Smooth muscle cell (in vitro differentiated cells): ENCODE measurements around the gene RTBDN. TPM values are rescaled to one million over a fixed set of nuclear protein-coding genes. Genes with fewer than 3 reads are reported as not detected.
A peak's percentile ranks its signal among the peaks of the same experiment; 100 is the strongest.

ENCODE experiments used
- DNase-seq: peaks from one replicate; lab custom pipeline; 2025; ENCODE audit not compliant: unreplicated experiment; lab: John Stamatoyannopoulos, UW
- H2AFZ ChIP-seq: fragments of 200-600 bp; sonication (generic); 2 replicates; pipeline ENCODE4 v1.6.0; 2016; ENCODE audit warnings: antibody characterized with exemption, low read depth, mild to moderate bottlenecking
- H3F3A ChIP-seq: fragments of 200-600 bp; sonication (generic); 2 replicates; pipeline ENCODE4 v1.6.0; 2017; ENCODE audit warnings: antibody characterized with exemption, low read depth
- H3K27ac ChIP-seq: fragments of 200-600 bp; sonication (generic); 2 replicates; pipeline ENCODE4 v1.5.1; 2016; ENCODE audit warnings: low read depth, mild to moderate bottlenecking
- H3K27me3 ChIP-seq: fragments of 200-600 bp; sonication (generic); 2 replicates; pipeline ENCODE4 v1.6.1; 2016; ENCODE audit warnings: low read depth, mild to moderate bottlenecking
- H3K36me3 ChIP-seq: fragments of 200-600 bp; sonication (generic); 2 replicates; pipeline ENCODE4 v1.5.1; 2016; ENCODE audit warnings: low read depth
- H3K4me1 ChIP-seq: fragments of 200-600 bp; sonication (generic); 2 replicates; pipeline ENCODE4 v1.5.1; 2016; ENCODE audit warnings: low read depth
- H3K4me2 ChIP-seq: fragments of 200-600 bp; sonication (generic); 2 replicates; pipeline ENCODE4 v1.6.0; 2016; ENCODE audit warnings: mild to moderate bottlenecking
- H3K4me3 ChIP-seq: fragments of 200-600 bp; sonication (generic); 2 replicates; pipeline ENCODE4 v1.5.1; 2016; ENCODE audit warnings: mild to moderate bottlenecking
- H3K79me2 ChIP-seq: fragments of 200-600 bp; sonication (generic); 2 replicates; pipeline ENCODE4 v1.6.0; 2016; ENCODE audit warnings: low read depth, mild to moderate bottlenecking
- H3K9ac ChIP-seq: fragments of 200-600 bp; sonication (generic); 2 replicates; pipeline ENCODE4 v1.6.0; 2016; ENCODE audit warnings: low read depth
- H3K9me3 ChIP-seq: fragments of 200-600 bp; sonication (generic); replicated peaks from 2 replicates; pipeline ENCODE4 v1.5.1; 2016; ENCODE audit warnings: low read depth
- H4K20me1 ChIP-seq: fragments of 200-600 bp; sonication (generic); 2 replicates; pipeline ENCODE4 v1.6.0; 2016; ENCODE audit warnings: low read depth
- CTCF ChIP-seq: fragments of 200-600 bp; sonication (generic); IDR thresholded peaks from 2 replicates; pipeline ENCODE4 v1.5.1; 2017; ENCODE audit warnings: borderline replicate concordance, mild to moderate bottlenecking, antibody characterized with exemption; ENCODE audit not compliant: insufficient read depth, poor library complexity, severe bottlenecking
- WGBS: methylation state at CpG from one replicate; pipeline ENCODE4 v1.1.7; 2016; ENCODE audit warnings: low lambda C conversion rate; 5-methylcytosine and 5-hydroxymethylcytosine counted together
- microRNA-seq: library from miRNA; unstranded; fragments of <30 nt; microRNA quantifications from one replicate; pipeline ENCODE4, GENCODE V29; 2016; ENCODE audit warnings: borderline number of aligned reads
- polyA plus RNA-seq: library from polyadenylated mRNA; unstranded; fragments of >200 nt; fragmentation: Nextera tagmentation; extraction: Ambion mirVana; gene quantifications from 2 replicates; pipeline ENCODE4 v1.2.1, GENCODE V29; 2016
- small RNA-seq: library from RNA; depleted of rRNA; stranded (forward); fragments of <200 nt; gene quantifications from one replicate; pipeline ENCODE3, GENCODE V24; 2014
- total RNA-seq: library from RNA; depleted of rRNA; stranded (reverse); fragments of >200 nt; gene quantifications from 2 replicates; pipeline ENCODE4 v1.2.3, GENCODE V29; 2014

The RTBDN gene
- total and polyA plus RNA-seq, 2 experiments from 2014 or later, result 1.7 TPM; not detected in 1

- peaks cover 41% of the 10 kb centered on the region for H3F3A ChIP-seq
- no peaks in the 10 kb centered on the region for H3K27me3 ChIP-seq
- no peaks in the 10 kb centered on the region for H3K36me3 ChIP-seq
- H3K4me2 ChIP-seq, result peak overlapping the region; percentile 89
- DNase-seq, result no peak
- no peak overlapping the region for H2AFZ ChIP-seq
- H3K79me2 ChIP-seq, result peaks cover 6% of the 10 kb centered on the region
- peak overlapping the region; percentile 67 for H3K9ac ChIP-seq
- no peak for TF ChIP-seq CTCF
- peak overlapping the region; percentile 93 for H3K27ac ChIP-seq
- peak overlapping the region; percentile 61 for H3K4me3 ChIP-seq
- no peaks in the 10 kb centered on the region for H3K9me3 ChIP-seq
- WGBS, result 3% methylated on average over 40 of the region's 44 CpGs
- H4K20me1 ChIP-seq, result no peaks in the 10 kb centered on the region
- peaks cover 23% of the 10 kb centered on the region for H3K4me1 ChIP-seq
Observed at GRCh38 chr19:12778017-12778904, 56.1 kb downstream of the RTBDN start.

- H3K27ac ChIP-seq, result peak overlapping the region; percentile 93
- H3K79me2 ChIP-seq, result peaks cover 6% of the 10 kb centered on the region
- WGBS, result 15% methylated on average over 41 of the region's 43 CpGs
- TF ChIP-seq CTCF, result peak; percentile 95
- H3K9ac ChIP-seq, result peak overlapping the region; percentile 58
- no peaks in the 10 kb centered on the region for H3K36me3 ChIP-seq
- no peaks in the 10 kb centered on the region for H3K27me3 ChIP-seq
- peak overlapping the region; percentile 62 for H2AFZ ChIP-seq
- peak; percentile 67 for DNase-seq
- H3F3A ChIP-seq, result peaks cover 40% of the 10 kb centered on the region
- H3K4me3 ChIP-seq, result peak overlapping the region; percentile 61
- peak overlapping the region; percentile 89 for H3K4me2 ChIP-seq
- H3K4me1 ChIP-seq, result peaks cover 19% of the 10 kb centered on the region
- H4K20me1 ChIP-seq, result no peaks in the 10 kb centered on the region
- no peaks in the 10 kb centered on the region for H3K9me3 ChIP-seq
Observed at GRCh38 chr19:12777217-12778016, 57.0 kb downstream of the RTBDN start.

Small RNA genes within 50 kb of the gene (microRNA-seq; reads per million reads assigned to microRNA genes)
- gene MIR5684, result not detected
- gene MIR6794, result not detected

Small RNA genes within 50 kb of the gene (small RNA-seq; reads per million reads assigned to genes)
- gene MIR5684 (not detected), gene MIR6794 (not detected)

Other genes starting within 250 kb of the RTBDN start
- gene ZNF490, start 223.8 kb downstream of the RTBDN start, total RNA-seq, result 3.8 and 7.1 TPM in 2 replicates
- gene ZNF490, start 223.8 kb downstream of the RTBDN start, polyA plus RNA-seq, result 1.1 and 1.4 TPM in 2 replicates
- gene ZNF791, start 223.7 kb downstream of the RTBDN start, total RNA-seq, result 17.4 and 25.9 TPM in 2 replicates
- 15.3 and 20.6 TPM in 2 replicates for gene ZNF791, start 223.7 kb downstream of the RTBDN start, polyA plus RNA-seq
- gene MAN2B1, start 167.8 kb downstream of the RTBDN start, total RNA-seq, result 69.2 and 77.9 TPM in 2 replicates
- 46.1 and 51.0 TPM in 2 replicates for gene MAN2B1, start 167.8 kb downstream of the RTBDN start, polyA plus RNA-seq
- 4.8 and 12.4 TPM in 2 replicates for gene WDR83, start 167.8 kb downstream of the RTBDN start, total RNA-seq
- 21.6 TPM in 2 replicates for gene WDR83, start 167.8 kb downstream of the RTBDN start, polyA plus RNA-seq
- 44.0 and 67.6 TPM in 2 replicates for gene DHPS, start 152.7 kb downstream of the RTBDN start, total RNA-seq
- gene DHPS, start 152.7 kb downstream of the RTBDN start, polyA plus RNA-seq, result 43.9 and 57.3 TPM in 2 replicates
- not detected in 2 replicates for gene GNG14, start 146.6 kb downstream of the RTBDN start, total RNA-seq
- gene GNG14, start 146.6 kb downstream of the RTBDN start, polyA plus RNA-seq, result 2.0 TPM in 1 of 2 replicates, not detected in the other
- 9.1 and 9.5 TPM in 2 replicates for gene FBXW9, start 137.9 kb downstream of the RTBDN start, total RNA-seq
- gene FBXW9, start 137.9 kb downstream of the RTBDN start, polyA plus RNA-seq, result 16.7 and 17.3 TPM in 2 replicates
- 43.0 and 45.4 TPM in 2 replicates for gene TNPO2, start 110.6 kb downstream of the RTBDN start, total RNA-seq
- gene TNPO2, start 110.6 kb downstream of the RTBDN start, polyA plus RNA-seq, result 8.7 and 10.7 TPM in 2 replicates
- 156 and 171 TPM in 2 replicates for gene TRIR, start 99.9 kb downstream of the RTBDN start, total RNA-seq
- 191 and 212 TPM in 2 replicates for gene TRIR, start 99.9 kb downstream of the RTBDN start, polyA plus RNA-seq
- gene GET3, start 97.1 kb downstream of the RTBDN start, total RNA-seq, result 46.8 and 51.4 TPM in 2 replicates
- 99.6 and 106 TPM in 2 replicates for gene GET3, start 97.1 kb downstream of the RTBDN start, polyA plus RNA-seq
- gene BEST2, start 82.8 kb downstream of the RTBDN start, total RNA-seq, result not detected in 2 replicates
- gene BEST2, start 82.8 kb downstream of the RTBDN start, polyA plus RNA-seq, result 0.30 TPM in 1 of 2 replicates, not detected in the other
- gene HOOK2, start 59.0 kb downstream of the RTBDN start, total RNA-seq, result 16.7 and 20.5 TPM in 2 replicates
- 14.6 and 48.3 TPM in 2 replicates for gene HOOK2, start 59.0 kb downstream of the RTBDN start, polyA plus RNA-seq
- 687 and 756 TPM in 2 replicates for gene JUNB, start 43.1 kb downstream of the RTBDN start, total RNA-seq
- 1,281 and 1,575 TPM in 2 replicates for gene JUNB, start 43.1 kb downstream of the RTBDN start, polyA plus RNA-seq
- 351 and 400 TPM in 2 replicates for gene PRDX2, start 32.8 kb downstream of the RTBDN start, total RNA-seq
- gene PRDX2, start 32.8 kb downstream of the RTBDN start, polyA plus RNA-seq, result 371 and 391 TPM in 2 replicates
- not detected in 2 replicates for gene THSD8, start 32.5 kb downstream of the RTBDN start, total RNA-seq
- 8.0 and 10.1 TPM in 2 replicates for gene THSD8, start 32.5 kb downstream of the RTBDN start, polyA plus RNA-seq
- 8.7 and 15.7 TPM in 2 replicates for gene RNASEH2A, start 28.0 kb downstream of the RTBDN start, total RNA-seq
- 34.8 and 34.9 TPM in 2 replicates for gene RNASEH2A, start 28.0 kb downstream of the RTBDN start, polyA plus RNA-seq
- 0.99 and 3.2 TPM in 2 replicates for gene MAST1, start 3.9 kb upstream of the RTBDN start, total RNA-seq
- gene MAST1, start 3.9 kb upstream of the RTBDN start, polyA plus RNA-seq, result 2.0 and 2.7 TPM in 2 replicates
- 19.5 and 26.3 TPM in 2 replicates for gene DNASE2, start 46.9 kb upstream of the RTBDN start, total RNA-seq
- gene DNASE2, start 46.9 kb upstream of the RTBDN start, polyA plus RNA-seq, result 44.9 and 48.1 TPM in 2 replicates
- gene KLF1, start 52.6 kb upstream of the RTBDN start, total RNA-seq, result not detected in 2 replicates
- 0.09 TPM in 1 of 2 replicates, not detected in the other for gene KLF1, start 52.6 kb upstream of the RTBDN start, polyA plus RNA-seq
- gene GCDH, start 56.6 kb upstream of the RTBDN start, total RNA-seq, result 9.7 and 17.4 TPM in 2 replicates
- 10.9 and 15.3 TPM in 2 replicates for gene GCDH, start 56.6 kb upstream of the RTBDN start, polyA plus RNA-seq
- 0.90 and 1.4 TPM in 2 replicates for gene SYCE2, start 84.7 kb upstream of the RTBDN start, total RNA-seq
- gene SYCE2, start 84.7 kb upstream of the RTBDN start, polyA plus RNA-seq, result 0.91 and 2.9 TPM in 2 replicates
- 28.6 and 46.1 TPM in 2 replicates for gene FARSA, start 99.1 kb upstream of the RTBDN start, total RNA-seq
- 86.9 and 94.0 TPM in 2 replicates for gene FARSA, start 99.1 kb upstream of the RTBDN start, polyA plus RNA-seq
- 800 and 956 TPM in 2 replicates for gene CALR, start 104.0 kb upstream of the RTBDN start, total RNA-seq
- gene CALR, start 104.0 kb upstream of the RTBDN start, polyA plus RNA-seq, result 640 and 833 TPM in 2 replicates
- gene RAD23A, start 111.3 kb upstream of the RTBDN start, total RNA-seq, result 74.4 and 97.1 TPM in 2 replicates
- 176 and 191 TPM in 2 replicates for gene RAD23A, start 111.3 kb upstream of the RTBDN start, polyA plus RNA-seq
- 51.5 and 51.6 TPM in 2 replicates for gene GADD45GIP1, start 122.6 kb upstream of the RTBDN start, total RNA-seq
- 152 and 153 TPM in 2 replicates for gene GADD45GIP1, start 122.6 kb upstream of the RTBDN start, polyA plus RNA-seq
- not detected in 2 replicates for gene DAND5, start 135.0 kb upstream of the RTBDN start, total RNA-seq
- 0.18 TPM in 1 of 2 replicates, not detected in the other for gene DAND5, start 135.0 kb upstream of the RTBDN start, polyA plus RNA-seq
- gene NFIX, start 160.9 kb upstream of the RTBDN start, total RNA-seq, result 2.3 TPM in 2 replicates
- 1.8 and 1.9 TPM in 2 replicates for gene NFIX, start 160.9 kb upstream of the RTBDN start, polyA plus RNA-seq